ENCODE measurements around the gene FIP1L1.

FIP1L1 gene

GRCh38 chr4:53476232-53477037 is 99.0 kb downstream of the FIP1L1 start:
- Histone ChIP-seq H3K9ac (no peak overlapping the region), H3K4me2 (no peak overlapping the region), H3K4me1 (peaks cover 0 to 20% (median 0%) of the 10 kb centered on the region in 10 experiments; a peak in 4 of 20 replicates), H3K27me3 (no peaks in the 10 kb centered on the region), H4K20me1 (no peaks in the 10 kb centered on the region), H3K27ac (no peak overlapping the region), H3K9me3 (replicated peaks in 1 of 11) (no peaks in the 10 kb centered on the region; a peak in 1 of 22 replicates), H3K4me3 (no peak overlapping the region), H3K36me3 (no peaks in the 10 kb centered on the region)
- TF ChIP-seq Cebpa-rat (IDR thresholded peaks at IDR 0.05): no peak

- H3K9ac ChIP-seq: no peak overlapping the region
- no peak overlapping the region for H3K4me2 ChIP-seq
- H3K27ac ChIP-seq: no peak overlapping the region
- no peak overlapping the region for H3K4me3 ChIP-seq
- H3K9me3 ChIP-seq (replicated peaks in 1 of 11): no peaks in the 10 kb centered on the region; a peak in 1 of 22 replicates
- H3K36me3 ChIP-seq: no peaks in the 10 kb centered on the region
- H4K20me1 ChIP-seq: no peaks in the 10 kb centered on the region
- peaks cover 0 to 20% (median 0%) of the 10 kb centered on the region in 10 experiments; a peak in 4 of 20 replicates for H3K4me1 ChIP-seq
- no peak for TF ChIP-seq Cebpa-rat (IDR thresholded peaks at IDR 0.05)
- no peaks in the 10 kb centered on the region for H3K27me3 ChIP-seq
Measured at GRCh38 chr4:53477038-53477565, 99.7 kb downstream of the FIP1L1 start.

GRCh38 chr4:53477636-53478035 is 100.2 kb downstream of the FIP1L1 start:
- Histone ChIP-seq H3K4me3 (no peak overlapping the region), H3K4me2 (no peak overlapping the region), H3K27me3 (no peaks in the 10 kb centered on the region), H3K4me1 (peaks cover 0 to 20% (median 0%) of the 10 kb centered on the region in 10 experiments; a peak in 4 of 20 replicates), H4K20me1 (no peaks in the 10 kb centered on the region), H3K9ac (no peak overlapping the region), H3K36me3 (no peaks in the 10 kb centered on the region), H3K9me3 (replicated peaks in 1 of 11) (no peaks in the 10 kb centered on the region; a peak in 1 of 22 replicates), H3K27ac (no peak overlapping the region)
- TF ChIP-seq Cebpa-rat (IDR thresholded peaks at IDR 0.05): no peak

GRCh38 chr4:53478671-53479456 is 101.4 kb downstream of the FIP1L1 start:
- TF ChIP-seq Cebpa-rat (IDR thresholded peaks at IDR 0.05): no peak
- Histone ChIP-seq H3K27me3 (no peaks in the 10 kb centered on the region), H3K36me3 (no peaks in the 10 kb centered on the region), H4K20me1 (no peaks in the 10 kb centered on the region), H3K4me3 (no peak overlapping the region), H3K27ac (no peak overlapping the region), H3K9me3 (replicated peaks in 1 of 11) (no peaks in the 10 kb centered on the region; a peak in 1 of 22 replicates), H3K9ac (no peak overlapping the region), H3K4me1 (peaks cover 0 to 20% (median 0%) of the 10 kb centered on the region in 10 experiments; a peak in 4 of 20 replicates), H3K4me2 (peak overlapping the region in 1 of 11 experiments; percentile 20; a peak in 1 of 22 replicates)

- H3K4me3 ChIP-seq: no peak overlapping the region
- H3K27me3 ChIP-seq: no peaks in the 10 kb centered on the region
- H3K4me2 ChIP-seq: no peak overlapping the region
- H4K20me1 ChIP-seq: no peaks in the 10 kb centered on the region
- no peak overlapping the region for H3K9ac ChIP-seq
- TF ChIP-seq Cebpa-rat (IDR thresholded peaks at IDR 0.05): no peak
- peaks cover 0 to 14% (median 0%) of the 10 kb centered on the region in 10 experiments; a peak in 3 of 20 replicates for H3K4me1 ChIP-seq
- no peak overlapping the region for H3K27ac ChIP-seq
- H3K9me3 ChIP-seq (replicated peaks in 1 of 11): no peaks in the 10 kb centered on the region; a peak in 1 of 22 replicates
- H3K36me3 ChIP-seq: no peaks in the 10 kb centered on the region
Measured at GRCh38 chr4:53479736-53480525, 102.5 kb downstream of the FIP1L1 start.

- Histone ChIP-seq H3K4me3 (no peak overlapping the region), H3K4me2 (no peak overlapping the region), H3K27ac (no peak overlapping the region), H3K4me1 (peaks cover 0 to 14% (median 0%) of the 10 kb centered on the region in 10 experiments; a peak in 3 of 20 replicates), H3K9ac (no peak overlapping the region), H3K36me3 (no peaks in the 10 kb centered on the region), H3K9me3 (replicated peaks in 1 of 11) (no peaks in the 10 kb centered on the region), H3K27me3 (no peaks in the 10 kb centered on the region), H4K20me1 (no peaks in the 10 kb centered on the region)
- TF ChIP-seq Cebpa-rat (IDR thresholded peaks at IDR 0.05): no peak
Measured at GRCh38 chr4:53480909-53481308, 103.5 kb downstream of the FIP1L1 start.

GRCh38 chr4:53481586-53481985 is 104.1 kb downstream of the FIP1L1 start:
- H3K4me2 ChIP-seq: no peak overlapping the region
- no peaks in the 10 kb centered on the region for H3K27me3 ChIP-seq
- H3K9ac ChIP-seq: no peak overlapping the region
- no peaks in the 10 kb centered on the region for H4K20me1 ChIP-seq
- H3K4me1 ChIP-seq: peaks cover 0 to 9% (median 0%) of the 10 kb centered on the region in 10 experiments; a peak in 3 of 20 replicates
- no peak overlapping the region for H3K27ac ChIP-seq
- no peaks in the 10 kb centered on the region for H3K9me3 ChIP-seq (replicated peaks in 1 of 11)
- no peaks in the 10 kb centered on the region for H3K36me3 ChIP-seq
- no peak for TF ChIP-seq Cebpa-rat (IDR thresholded peaks at IDR 0.05)
- H3K4me3 ChIP-seq: no peak overlapping the region

- Histone ChIP-seq H3K9me3 (replicated peaks in 1 of 11) (no peaks in the 10 kb centered on the region), H3K4me3 (no peak overlapping the region), H3K4me2 (no peak overlapping the region), H3K36me3 (no peaks in the 10 kb centered on the region), H3K27me3 (no peaks in the 10 kb centered on the region), H3K9ac (no peak overlapping the region), H4K20me1 (no peaks in the 10 kb centered on the region), H3K4me1 (peaks cover 0 to 7% (median 0%) of the 10 kb centered on the region in 10 experiments; a peak in 3 of 20 replicates), H3K27ac (no peak overlapping the region)
- TF ChIP-seq Cebpa-rat (IDR thresholded peaks at IDR 0.05): no peak
Measured at GRCh38 chr4:53483250-53483649, 105.8 kb downstream of the FIP1L1 start.
